Kidney epithelial cell (primary cell): ENCODE data around the gene ABCA13. TPM values are rescaled to one million over a fixed set of nuclear protein-coding genes. Genes with fewer than 3 reads are reported as not detected.

Experiments
- DNase-seq: peaks from one replicate; pipeline ENCODE4 v3.0.0-alpha.2; 2010; ENCODE audit warnings: low read depth
- H3K27me3 ChIP-seq: 2 replicates; pipeline ENCODE4 v1.6.0; 2011; ENCODE audit warnings: low read length; ENCODE audit not compliant: control insufficient read depth, insufficient read depth
- H3K36me3 ChIP-seq: 2 replicates; pipeline ENCODE4 v1.5.1; 2011; ENCODE audit warnings: low read length; ENCODE audit not compliant: control insufficient read depth, insufficient read depth
- H3K4me3 ChIP-seq: 2 replicates; pipeline ENCODE4 v1.5.1; 2011; ENCODE audit warnings: low read depth, mild to moderate bottlenecking, control low read depth, low read length
- total RNA-seq: library from RNA; depleted of rRNA; stranded (reverse); fragments of >200 nt; gene quantifications from 2 replicates; pipeline ENCODE4 v1.2.3, GENCODE V29; 2015
- TF ChIP-seq, protein P1 (sequence below): IDR thresholded peaks from 2 replicates; pipeline ENCODE4 v1.5.1; 2011; ENCODE audit warnings: mild to moderate bottlenecking, moderate library complexity, low read length, control low read depth, inconsistent platforms; ENCODE audit not compliant: insufficient read depth, poor library complexity, severe bottlenecking

ABCA13 gene
- total RNA-seq, 1 donor from 2014 or later = 0.71 TPM

- Histone ChIP-seq H3K36me3 (no peaks in the 10 kb centered on the region), H3K4me3 (no peak overlapping the region), H3K27me3 (no peaks in the 10 kb centered on the region)
- DNase-seq = no peak
- TF ChIP-seq, protein P1, sequence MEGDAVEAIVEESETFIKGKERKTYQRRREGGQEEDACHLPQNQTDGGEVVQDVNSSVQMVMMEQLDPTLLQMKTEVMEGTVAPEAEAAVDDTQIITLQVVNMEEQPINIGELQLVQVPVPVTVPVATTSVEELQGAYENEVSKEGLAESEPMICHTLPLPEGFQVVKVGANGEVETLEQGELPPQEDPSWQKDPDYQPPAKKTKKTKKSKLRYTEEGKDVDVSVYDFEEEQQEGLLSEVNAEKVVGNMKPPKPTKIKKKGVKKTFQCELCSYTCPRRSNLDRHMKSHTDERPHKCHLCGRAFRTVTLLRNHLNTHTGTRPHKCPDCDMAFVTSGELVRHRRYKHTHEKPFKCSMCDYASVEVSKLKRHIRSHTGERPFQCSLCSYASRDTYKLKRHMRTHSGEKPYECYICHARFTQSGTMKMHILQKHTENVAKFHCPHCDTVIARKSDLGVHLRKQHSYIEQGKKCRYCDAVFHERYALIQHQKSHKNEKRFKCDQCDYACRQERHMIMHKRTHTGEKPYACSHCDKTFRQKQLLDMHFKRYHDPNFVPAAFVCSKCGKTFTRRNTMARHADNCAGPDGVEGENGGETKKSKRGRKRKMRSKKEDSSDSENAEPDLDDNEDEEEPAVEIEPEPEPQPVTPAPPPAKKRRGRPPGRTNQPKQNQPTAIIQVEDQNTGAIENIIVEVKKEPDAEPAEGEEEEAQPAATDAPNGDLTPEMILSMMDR = no peak
Measured at GRCh38 chr7:48262606-48263310, 91.5 kb downstream of the ABCA13 start.

GRCh38 chr7:48263311-48263650 lies 92.0 kb downstream of the ABCA13 start:
- DNase-seq = no peak
- Histone ChIP-seq H3K4me3 (no peak overlapping the region), H3K36me3 (no peaks in the 10 kb centered on the region), H3K27me3 (no peaks in the 10 kb centered on the region)
- TF ChIP-seq, protein P1 = no peak

DNA sequence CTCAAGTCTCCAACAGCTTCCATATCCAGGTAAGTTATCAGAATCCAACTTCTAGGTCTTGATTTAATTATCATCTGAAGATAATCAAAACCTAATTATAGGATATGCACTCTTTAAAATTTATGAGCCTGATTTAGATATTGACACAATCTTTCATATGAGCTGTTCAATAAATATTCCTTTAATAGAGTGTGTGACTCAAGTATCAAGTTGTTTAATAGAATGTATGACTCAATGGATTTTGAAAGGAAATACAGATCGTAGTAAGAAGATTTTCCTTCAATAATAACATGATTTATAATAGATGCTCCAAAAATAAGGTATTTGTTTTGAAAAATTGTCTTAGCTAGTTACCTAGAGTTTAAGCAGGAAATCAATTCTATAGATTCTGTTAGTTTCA lies 97.8 kb downstream of the ABCA13 start:
- no peak for DNase-seq

DNA sequence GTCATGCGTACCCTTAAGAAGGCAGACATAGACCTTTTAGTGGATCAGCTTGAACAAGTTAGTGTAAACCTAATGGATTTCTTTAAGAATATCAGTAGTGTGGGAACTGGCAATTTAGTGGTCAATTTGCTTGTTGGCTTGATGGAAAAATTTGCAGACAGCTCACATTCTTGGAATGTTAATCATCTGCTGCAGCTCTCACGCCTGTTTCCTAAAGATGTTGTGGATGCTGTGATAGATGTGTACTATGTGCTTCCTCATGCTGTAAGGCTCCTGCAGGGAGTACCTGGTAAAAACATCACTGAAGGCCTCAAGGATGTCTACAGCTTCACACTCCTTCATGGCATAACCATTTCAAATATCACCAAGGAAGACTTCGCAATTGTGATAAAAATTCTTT lies 103.4 kb downstream of the ABCA13 start:
- Histone ChIP-seq H3K36me3 (no peaks in the 10 kb centered on the region), H3K27me3 (no peaks in the 10 kb centered on the region), H3K4me3 (no peak overlapping the region)
- TF ChIP-seq, protein P1 = no peak
- no peak for DNase-seq

More for the DNA sequence above, 97.8 kb downstream of the ABCA13 start:
- Histone ChIP-seq H3K4me3 (no peak overlapping the region), H3K36me3 (no peaks in the 10 kb centered on the region), H3K27me3 (no peaks in the 10 kb centered on the region)
- TF ChIP-seq, protein P1 = no peak

GRCh38 chr7:48279420-48279819 lies 108.2 kb downstream of the ABCA13 start:
- TF ChIP-seq, protein P1 = no peak
- no peaks in the 10 kb centered on the region for H3K27me3 ChIP-seq
- H3K4me3 ChIP-seq = no peak overlapping the region
- no peaks in the 10 kb centered on the region for H3K36me3 ChIP-seq
- DNase-seq = no peak

DNA sequence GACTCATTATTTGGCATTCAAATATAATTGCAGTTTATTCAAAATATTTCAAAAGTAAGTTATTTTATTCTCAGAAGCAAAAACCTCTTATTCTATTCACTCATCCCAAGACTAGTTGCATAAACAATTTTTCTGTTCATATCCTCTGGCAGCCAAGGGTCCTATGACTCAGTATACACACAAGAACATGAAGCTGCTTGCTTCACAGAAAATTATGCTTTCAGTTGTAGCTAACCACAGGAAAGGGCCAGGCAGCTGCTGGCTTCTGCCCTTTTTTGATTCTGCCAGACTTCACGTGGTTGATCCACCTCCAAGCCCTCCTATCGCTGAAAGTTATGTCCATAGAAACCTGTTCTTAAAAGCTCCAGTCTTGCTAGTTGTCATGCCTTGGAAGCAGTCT lies 108.8 kb downstream of the ABCA13 start:
- no peak overlapping the region for H3K4me3 ChIP-seq
- TF ChIP-seq, protein P1 = no peak
- no peaks in the 10 kb centered on the region for H3K36me3 ChIP-seq
- no peak for DNase-seq
- no peaks in the 10 kb centered on the region for H3K27me3 ChIP-seq
